Fibroblast of the conjunctiva (primary cell): ENCODE data around the gene MAP6.

Experiments
- DNase-seq: peaks from one replicate; pipeline ENCODE4 v3.0.0-alpha.2; 2010; ENCODE audit warnings: low read depth

Gene MAP6

DNA sequence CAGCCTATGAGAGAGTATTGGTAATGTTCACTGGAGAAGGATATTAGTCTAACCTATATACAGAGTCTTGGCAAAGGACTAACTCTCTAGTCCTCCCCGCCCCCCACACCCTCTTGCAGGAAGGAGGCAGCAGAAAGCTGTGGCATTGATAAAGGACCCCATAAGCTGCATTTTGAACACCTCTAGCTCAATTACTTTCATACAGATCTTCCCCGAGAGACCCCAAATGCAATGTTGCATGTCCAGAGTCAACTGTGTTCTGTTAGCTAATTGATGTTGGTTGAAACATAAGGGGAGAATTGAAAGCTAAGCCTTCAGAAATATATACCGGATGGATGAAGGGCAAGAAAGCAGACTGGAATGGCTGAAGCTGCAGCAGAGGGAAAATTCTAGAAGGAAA is 2.8 kb downstream of the MAP6 start:
- no peak for DNase-seq

- no peak for DNase-seq
Observed at GRCh38 chr11:75665126-75665525, 3.7 kb downstream of the MAP6 start.

- no peak for DNase-seq
Observed at GRCh38 chr11:75664389-75664788, 4.4 kb downstream of the MAP6 start.

- DNase-seq: no peak
Observed at GRCh38 chr11:75663808-75664207, 5.0 kb downstream of the MAP6 start.

DNA sequence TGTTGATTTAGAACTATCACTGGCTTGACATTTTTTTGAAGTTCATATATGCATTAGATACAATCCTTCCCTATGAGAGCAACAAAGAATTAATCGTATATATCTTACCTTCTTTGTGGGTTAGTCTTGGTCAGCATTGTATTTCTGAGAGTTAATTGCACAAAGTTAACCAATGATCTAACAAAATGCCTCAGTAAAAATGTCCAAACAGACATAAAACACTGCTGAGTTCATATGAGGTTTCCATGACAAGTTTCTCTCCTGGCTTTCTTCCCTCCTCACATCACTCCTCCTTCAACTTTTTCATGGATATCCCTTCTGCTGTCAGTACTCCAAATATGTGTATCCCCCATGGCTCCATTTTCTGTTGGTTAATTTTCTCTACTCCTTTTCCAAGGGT is 9.0 kb downstream of the MAP6 start:
- no peak for DNase-seq

GRCh38 chr11:75656044-75656727 is 12.7 kb downstream of the MAP6 start:
- no peak for DNase-seq

DNA sequence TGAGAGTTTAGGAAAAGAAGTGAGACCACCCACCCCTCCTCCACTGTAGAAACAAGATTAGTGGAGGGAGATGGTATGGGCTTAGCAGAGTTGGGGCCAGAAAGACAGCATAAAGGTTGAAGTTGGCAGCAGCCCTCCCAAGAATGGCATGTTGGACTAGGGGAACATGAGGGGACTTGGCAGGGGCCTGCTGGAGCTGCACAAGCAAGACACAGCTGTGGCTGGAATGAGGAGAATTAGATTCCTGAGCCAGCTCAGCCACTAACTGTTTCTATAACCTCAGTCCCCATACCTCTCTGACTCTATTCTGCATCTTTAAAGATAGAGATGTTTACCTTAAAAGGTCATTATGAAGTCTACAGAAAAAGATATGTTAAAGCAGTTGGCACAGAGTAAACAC is 13.2 kb downstream of the MAP6 start:
- DNase-seq: no peak

DNA sequence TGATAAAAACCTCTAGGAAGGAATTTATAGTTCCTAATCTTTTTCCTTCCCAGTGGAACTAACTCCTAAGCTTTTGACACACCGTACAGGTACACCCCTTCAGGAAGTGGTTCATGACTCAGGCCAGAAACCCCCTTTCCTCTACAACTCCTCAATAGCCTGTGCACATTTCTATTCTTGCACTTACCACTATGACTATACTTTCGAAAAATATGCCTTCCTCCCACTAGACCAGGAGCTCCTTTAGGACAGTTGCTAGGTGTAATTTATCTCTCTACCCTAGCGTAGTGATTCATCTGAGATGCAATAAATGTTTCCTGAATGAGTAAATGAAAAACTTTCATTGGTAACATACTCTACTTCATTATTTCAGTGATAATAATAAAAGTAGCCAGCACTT is 14.5 kb downstream of the MAP6 start:
- no peak for DNase-seq

GRCh38 chr11:75653532-75653931 is 15.3 kb downstream of the MAP6 start:
- no peak for DNase-seq

- DNase-seq: no peak
Observed at GRCh38 chr11:75652936-75653335, 15.9 kb downstream of the MAP6 start.

DNA sequence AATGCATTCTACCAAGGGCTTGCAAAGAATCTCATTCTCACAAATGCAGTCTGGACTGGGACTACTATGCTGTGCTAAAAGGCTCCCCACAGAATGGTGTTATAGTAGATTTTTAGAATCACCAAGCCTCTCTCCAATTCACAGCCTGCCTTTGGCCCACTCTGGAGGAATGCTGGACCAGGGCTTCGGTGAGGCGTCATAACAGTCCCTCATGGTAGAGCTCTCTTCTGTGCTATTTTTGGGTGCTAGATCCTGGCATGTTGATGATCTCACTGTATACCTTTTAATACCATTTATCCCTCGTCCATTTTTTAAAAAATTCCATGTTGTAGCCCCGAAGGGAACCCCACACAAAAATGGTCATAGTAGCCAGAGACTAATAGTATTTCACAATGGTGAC is 17.6 kb downstream of the MAP6 start:
- DNase-seq: no peak

DNA sequence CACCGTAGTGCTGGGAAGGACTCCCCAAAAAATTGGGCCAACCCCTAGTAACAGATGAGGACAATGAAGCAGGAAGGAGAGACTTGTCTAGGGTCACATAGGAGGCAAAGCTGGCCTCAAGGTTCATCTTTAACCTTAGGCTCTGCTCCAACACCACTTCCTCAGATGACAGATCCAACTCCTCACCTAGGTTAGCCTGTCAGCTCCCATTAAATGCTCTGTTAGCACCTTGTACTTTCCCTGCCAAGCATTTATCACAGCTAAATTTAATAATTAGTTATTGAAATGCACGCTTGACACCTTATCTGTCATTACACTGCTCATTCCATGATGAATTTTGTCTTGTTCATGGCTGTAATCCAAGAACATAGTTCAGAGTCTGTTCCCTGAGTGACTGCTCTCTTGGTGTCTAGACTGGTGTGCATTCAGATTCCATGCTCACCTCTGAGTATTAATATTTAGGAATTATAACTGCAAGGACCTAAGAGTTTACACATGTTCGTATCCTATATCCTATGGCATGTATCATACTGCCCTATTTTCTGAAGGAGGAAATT is 18.6 kb downstream of the MAP6 start:
- DNase-seq: no peak

- no peak for DNase-seq
Observed at GRCh38 chr11:75644946-75645345, 23.9 kb downstream of the MAP6 start.

DNA sequence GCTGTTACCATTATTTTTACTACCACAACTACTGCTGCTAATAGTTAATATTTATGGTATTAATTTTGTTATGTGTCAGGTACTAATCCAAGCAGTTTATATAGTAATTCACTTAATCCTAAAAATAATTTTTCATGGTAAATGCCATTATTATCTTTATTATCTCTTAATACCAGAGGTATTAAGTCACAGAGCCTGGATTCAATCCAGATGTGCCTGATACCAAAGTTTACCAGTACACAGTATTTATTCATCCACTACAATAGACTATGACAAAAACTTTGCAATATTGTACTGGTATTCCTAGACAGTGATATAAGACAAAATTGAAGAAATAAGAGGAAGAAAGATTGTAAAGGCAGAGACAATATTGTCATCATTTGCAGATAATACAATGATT is 24.5 kb downstream of the MAP6 start:
- no peak for DNase-seq

DNA sequence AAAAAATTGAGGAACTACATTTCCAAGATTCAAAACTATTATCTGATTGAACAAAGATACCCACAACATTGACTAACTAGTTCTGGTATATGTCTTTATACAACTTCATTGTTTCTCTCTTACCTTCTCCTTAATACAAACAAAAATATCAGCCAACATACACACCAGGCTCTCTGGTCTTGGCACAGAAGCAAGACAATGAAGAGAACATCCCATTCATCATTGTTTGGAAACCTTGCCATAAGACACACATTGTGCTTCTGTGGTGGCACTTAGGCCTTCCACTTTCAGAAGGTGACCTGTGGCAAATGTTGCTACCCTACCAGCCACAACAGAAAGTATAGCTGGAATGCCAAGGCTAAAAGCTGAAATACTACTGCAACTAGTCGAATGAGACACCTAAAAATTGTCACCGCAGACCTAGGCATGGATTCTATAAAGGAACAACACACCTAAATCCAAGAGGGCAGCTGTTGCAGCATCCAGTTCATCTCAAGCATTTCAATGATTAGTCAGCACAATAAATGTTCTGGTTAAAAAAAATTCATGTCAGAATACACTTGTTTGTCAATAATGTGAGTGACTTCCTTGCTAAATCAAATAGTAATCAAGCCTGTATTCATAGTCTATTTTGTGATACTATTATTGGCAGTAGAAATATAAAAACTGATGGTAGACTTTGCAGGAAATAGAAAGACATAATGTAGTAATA is 26.3 kb downstream of the MAP6 start:
- no peak for DNase-seq

DNA sequence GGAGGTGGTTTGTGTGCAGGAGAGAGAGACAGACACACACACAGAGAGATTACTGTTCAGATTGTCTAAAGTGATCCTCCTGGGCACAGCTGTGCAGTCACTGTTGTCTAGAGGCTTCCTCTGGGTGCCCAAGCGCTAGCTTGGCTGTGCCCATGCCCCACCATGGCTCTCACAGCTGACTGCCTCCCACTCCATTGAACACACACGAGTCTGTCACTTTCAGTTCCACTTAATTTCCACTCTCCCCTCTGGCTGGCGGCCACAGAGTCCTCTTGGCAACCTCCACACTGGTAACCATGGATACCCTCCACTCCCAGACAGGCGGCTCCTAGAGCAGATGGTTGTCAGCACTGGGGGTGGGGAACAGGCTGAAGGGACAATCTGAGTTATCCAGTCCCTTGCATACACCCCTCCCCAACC is 29.1 kb downstream of the MAP6 start:
- DNase-seq: peak; percentile 28

DNA sequence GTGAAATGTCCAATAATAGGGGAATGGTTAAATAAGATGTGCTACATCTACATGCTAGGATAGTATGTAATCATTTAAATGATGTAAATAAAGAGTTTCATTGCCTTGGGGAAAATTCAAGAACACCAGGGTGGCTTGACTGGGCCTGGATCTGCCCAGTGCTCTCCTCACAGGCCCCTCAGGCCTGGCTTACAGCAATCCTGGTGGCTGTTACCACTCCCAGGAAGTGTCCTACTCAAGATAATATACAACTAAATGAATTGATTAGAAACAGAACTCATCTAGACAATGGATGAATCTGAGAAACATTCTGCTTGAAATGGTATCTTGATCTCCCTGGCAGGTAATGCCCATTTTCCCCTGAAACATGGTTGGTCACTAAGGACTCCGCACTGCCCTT is 30.8 kb downstream of the MAP6 start:
- no peak for DNase-seq

DNA sequence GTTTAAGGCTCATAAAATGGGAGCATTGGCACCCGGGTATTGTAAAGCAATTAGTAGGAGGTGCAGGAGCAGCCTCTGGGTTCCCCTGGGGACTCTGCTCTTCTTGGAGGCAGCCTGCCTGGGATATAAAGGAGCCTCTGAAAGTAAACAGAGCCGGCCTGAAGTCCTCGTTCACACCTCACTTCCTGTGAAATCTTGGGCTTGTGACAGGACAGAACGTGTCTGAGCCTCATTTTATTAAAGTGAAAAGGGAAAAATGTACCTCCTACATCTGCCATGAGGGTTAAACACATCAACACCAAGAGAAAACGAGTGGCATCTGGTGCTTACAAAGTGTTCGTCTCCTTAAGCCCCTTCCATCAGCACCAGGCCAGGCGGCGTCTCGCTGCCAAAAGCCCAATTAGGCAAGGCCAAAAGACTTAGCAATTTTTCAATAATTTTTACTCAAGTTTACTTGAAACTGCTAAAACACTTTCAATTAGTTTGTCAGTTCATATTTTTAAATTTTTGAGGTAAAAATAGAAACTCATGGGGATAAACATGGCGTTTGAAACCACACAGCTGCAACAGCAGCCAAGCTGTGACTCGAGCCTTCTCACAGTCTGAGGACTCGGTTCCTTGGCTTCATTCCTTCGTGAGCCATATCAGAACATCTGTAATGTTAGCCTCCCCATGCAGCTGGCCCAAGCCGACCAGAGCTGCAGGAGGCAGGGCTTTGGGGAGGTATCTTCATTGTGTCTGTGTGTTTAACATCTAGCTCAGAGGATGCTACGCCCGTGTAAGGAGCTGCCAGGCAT is 33.6 kb downstream of the MAP6 start:
- peak; percentile 24 for DNase-seq

- no peak for DNase-seq
Observed at GRCh38 chr11:75633409-75634066, 35.3 kb downstream of the MAP6 start.

- DNase-seq: no peak
Observed at GRCh38 chr11:75632962-75633361, 35.9 kb downstream of the MAP6 start.

GRCh38 chr11:75632450-75632849 is 36.4 kb downstream of the MAP6 start:
- DNase-seq: no peak

DNA sequence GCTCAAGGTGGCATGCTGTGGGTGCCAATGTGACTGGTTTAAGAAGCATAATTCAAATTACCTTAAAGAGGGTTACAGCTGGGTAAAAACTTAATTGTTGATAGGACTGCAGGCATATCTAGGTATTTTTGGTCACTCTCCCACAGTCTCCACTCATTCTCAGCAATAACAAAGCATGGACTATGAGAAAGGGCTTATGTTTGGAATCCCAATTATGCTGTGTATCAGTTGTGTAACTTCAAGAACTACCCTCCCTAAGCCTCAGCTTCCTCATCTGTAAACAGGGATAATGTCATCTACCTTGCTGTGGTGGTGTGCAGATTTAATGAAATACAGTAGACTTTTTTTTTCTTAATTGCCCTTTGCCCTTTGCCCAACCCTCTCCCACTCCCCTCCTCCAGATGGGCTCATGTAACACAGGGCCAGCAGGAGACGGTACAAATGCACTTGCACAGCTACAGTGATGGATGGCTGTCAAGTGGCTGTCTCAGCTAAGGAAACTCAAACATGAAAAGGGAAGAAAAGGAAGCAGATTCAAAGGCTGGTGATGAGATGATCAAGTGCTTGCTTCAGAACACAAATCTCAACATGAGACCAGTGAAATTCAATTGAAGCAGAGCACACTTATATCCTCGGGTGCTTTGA is 37.6 kb downstream of the MAP6 start:
- no peak for DNase-seq
